ENCODE results near the gene SLC28A1.

SLC28A1 gene

GRCh38 chr15:84934942-84935729, 50.7 kb downstream of the SLC28A1 start:
- Histone ChIP-seq H3K9me3 (ENCODE audit: control insufficient read depth in 1 of 2, low read length in 2 of 2) (no peaks in the 10 kb centered on the region), H3K36me3 (ENCODE audit: control insufficient read depth in 1 of 2, insufficient read depth in 2 of 2, low read length in 2 of 2) (peaks cover 0 to 9% of the 10 kb centered on the region in 2 donors), H3K4me1 (ENCODE audit: control insufficient read depth in 1 of 2, insufficient read depth in 2 of 2, low read length in 2 of 2) (peaks cover 0 to 4% of the 10 kb centered on the region in 2 donors), H3K27ac (ENCODE audit: low read depth, low read length) (no peak overlapping the region), H3K9ac (ENCODE audit: low read depth in 1 of 2, low read length in 2 of 2) (no peak overlapping the region), H3K4me3 (ENCODE audit: low read depth in 1 of 2, low read length in 2 of 2) (no peak overlapping the region), H3K27me3 (ENCODE audit: control insufficient read depth in 1 of 2, insufficient read depth in 2 of 2, low read length in 2 of 2) (no peaks in the 10 kb centered on the region)

GRCh38 chr15:84937144-84937543, 52.7 kb downstream of the SLC28A1 start:
- Histone ChIP-seq H3K4me3 (ENCODE audit: low read depth in 1 of 2, low read length in 2 of 2) (no peak overlapping the region), H3K4me1 (ENCODE audit: control insufficient read depth in 1 of 2, insufficient read depth in 2 of 2, low read length in 2 of 2) (no peaks in the 10 kb centered on the region), H3K9me3 (ENCODE audit: control insufficient read depth in 1 of 2, low read length in 2 of 2) (no peaks in the 10 kb centered on the region)

DNA sequence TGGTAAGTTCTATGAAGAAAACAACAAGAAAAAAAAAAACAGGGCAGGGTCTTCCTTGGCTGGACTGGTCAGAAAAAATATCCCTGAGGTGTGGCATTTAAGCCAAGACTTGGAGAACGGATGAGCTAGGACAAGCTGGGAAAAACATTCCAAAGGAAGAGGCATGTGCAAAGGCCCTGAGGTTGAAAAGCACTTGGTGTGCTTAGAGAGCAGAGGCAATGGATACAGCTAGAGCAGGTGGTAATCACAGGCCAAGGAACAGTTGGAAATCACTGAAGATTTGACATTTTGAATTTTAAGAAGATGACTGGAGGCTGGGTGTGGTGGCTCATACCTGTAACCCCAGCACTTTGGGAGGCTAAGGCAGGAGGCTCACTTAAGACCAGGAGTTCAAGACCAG, 54.3 kb downstream of the SLC28A1 start:
- Histone ChIP-seq H3K9me3 (ENCODE audit: control insufficient read depth in 1 of 2, low read length in 2 of 2) (no peaks in the 10 kb centered on the region), H3K27me3 (ENCODE audit: control insufficient read depth in 1 of 2, insufficient read depth in 2 of 2, low read length in 2 of 2) (no peaks in the 10 kb centered on the region), H3K4me3 (ENCODE audit: low read depth in 1 of 2, low read length in 2 of 2) (no peak overlapping the region), H3K36me3 (ENCODE audit: control insufficient read depth in 1 of 2, insufficient read depth in 2 of 2, low read length in 2 of 2) (peaks cover 0 to 9% of the 10 kb centered on the region in 2 donors), H3K9ac (ENCODE audit: low read depth in 1 of 2, low read length in 2 of 2) (no peak overlapping the region), H3K4me1 (ENCODE audit: control insufficient read depth in 1 of 2, insufficient read depth in 2 of 2, low read length in 2 of 2) (no peaks in the 10 kb centered on the region), H3K27ac (ENCODE audit: low read depth, low read length) (no peak overlapping the region)

More at GRCh38 chr15:84937144-84937543, 52.7 kb downstream of the SLC28A1 start:
- Histone ChIP-seq H3K9ac (ENCODE audit: low read depth in 1 of 2, low read length in 2 of 2) (no peak overlapping the region), H3K27ac (ENCODE audit: low read depth, low read length) (no peak overlapping the region), H3K27me3 (ENCODE audit: control insufficient read depth in 1 of 2, insufficient read depth in 2 of 2, low read length in 2 of 2) (no peaks in the 10 kb centered on the region), H3K36me3 (ENCODE audit: control insufficient read depth in 1 of 2, insufficient read depth in 2 of 2, low read length in 2 of 2) (peaks cover 0 to 9% of the 10 kb centered on the region in 2 donors)

GRCh38 chr15:84940399-84940798, 55.9 kb downstream of the SLC28A1 start:
- peaks cover 0 to under 1% of the 10 kb centered on the region in 2 donors for H3K36me3 ChIP-seq (ENCODE audit: control insufficient read depth in 1 of 2, insufficient read depth in 2 of 2, low read length in 2 of 2)
- H3K4me3 ChIP-seq (ENCODE audit: low read depth in 1 of 2, low read length in 2 of 2) = no peak overlapping the region
- H3K4me1 ChIP-seq (ENCODE audit: control insufficient read depth in 1 of 2, insufficient read depth in 2 of 2, low read length in 2 of 2) = no peaks in the 10 kb centered on the region
- no peaks in the 10 kb centered on the region for H3K9me3 ChIP-seq (ENCODE audit: control insufficient read depth in 1 of 2, low read length in 2 of 2)
- H3K27me3 ChIP-seq (ENCODE audit: control insufficient read depth in 1 of 2, insufficient read depth in 2 of 2, low read length in 2 of 2) = no peaks in the 10 kb centered on the region
- no peak overlapping the region for H3K9ac ChIP-seq (ENCODE audit: low read depth in 1 of 2, low read length in 2 of 2)
- no peak overlapping the region for H3K27ac ChIP-seq (ENCODE audit: low read depth, low read length)

GRCh38 chr15:84942456-84942855, 58.0 kb downstream of the SLC28A1 start:
- Histone ChIP-seq H3K9me3 (ENCODE audit: control insufficient read depth in 1 of 2, low read length in 2 of 2) (no peaks in the 10 kb centered on the region), H3K9ac (ENCODE audit: low read depth in 1 of 2, low read length in 2 of 2) (no peak overlapping the region), H3K4me1 (ENCODE audit: control insufficient read depth in 1 of 2, insufficient read depth in 2 of 2, low read length in 2 of 2) (no peaks in the 10 kb centered on the region), H3K27ac (ENCODE audit: low read depth, low read length) (no peak overlapping the region), H3K27me3 (ENCODE audit: control insufficient read depth in 1 of 2, insufficient read depth in 2 of 2, low read length in 2 of 2) (no peaks in the 10 kb centered on the region), H3K36me3 (ENCODE audit: control insufficient read depth in 1 of 2, insufficient read depth in 2 of 2, low read length in 2 of 2) (no peaks in the 10 kb centered on the region), H3K4me3 (ENCODE audit: low read depth in 1 of 2, low read length in 2 of 2) (no peak overlapping the region)

DNA sequence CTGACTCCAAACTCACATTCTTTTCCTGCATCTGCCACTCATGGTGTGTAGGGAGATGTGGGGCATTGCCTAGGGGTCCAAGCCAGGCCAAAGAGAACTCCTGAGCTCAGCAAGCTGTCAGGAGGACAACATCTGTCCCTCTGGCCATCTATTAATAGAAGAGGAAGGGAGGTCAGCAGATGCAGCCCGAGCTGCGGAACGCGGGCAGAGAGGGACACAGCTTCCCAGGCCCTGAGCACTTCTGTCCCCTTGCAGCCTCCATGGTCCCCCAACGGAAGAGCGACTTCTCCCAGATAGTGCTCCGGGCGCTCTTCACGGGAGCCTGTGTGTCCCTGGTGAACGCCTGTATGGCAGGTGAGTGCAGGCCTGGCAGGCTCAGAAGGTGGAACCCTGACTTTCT, 59.8 kb downstream of the SLC28A1 start:
- H3K4me1 ChIP-seq (ENCODE audit: control insufficient read depth in 1 of 2, insufficient read depth in 2 of 2, low read length in 2 of 2) = no peaks in the 10 kb centered on the region
- no peak overlapping the region for H3K27ac ChIP-seq (ENCODE audit: low read depth, low read length)
- H3K27me3 ChIP-seq (ENCODE audit: control insufficient read depth in 1 of 2, insufficient read depth in 2 of 2, low read length in 2 of 2) = no peaks in the 10 kb centered on the region
- H3K4me3 ChIP-seq (ENCODE audit: low read depth in 1 of 2, low read length in 2 of 2) = no peak overlapping the region
- no peak overlapping the region for H3K9ac ChIP-seq (ENCODE audit: low read depth in 1 of 2, low read length in 2 of 2)
- H3K9me3 ChIP-seq (ENCODE audit: control insufficient read depth in 1 of 2, low read length in 2 of 2) = no peaks in the 10 kb centered on the region
- no peaks in the 10 kb centered on the region for H3K36me3 ChIP-seq (ENCODE audit: control insufficient read depth in 1 of 2, insufficient read depth in 2 of 2, low read length in 2 of 2)

GRCh38 chr15:84944861-84945260, 60.4 kb downstream of the SLC28A1 start:
- no peak overlapping the region for H3K9ac ChIP-seq (ENCODE audit: low read depth in 1 of 2, low read length in 2 of 2)

GRCh38 chr15:84946772-84947489, 62.5 kb downstream of the SLC28A1 start:
- Histone ChIP-seq H3K36me3 (ENCODE audit: control insufficient read depth in 1 of 2, insufficient read depth in 2 of 2, low read length in 2 of 2) (no peaks in the 10 kb centered on the region), H3K9me3 (ENCODE audit: control insufficient read depth in 1 of 2, low read length in 2 of 2) (no peaks in the 10 kb centered on the region), H3K4me1 (ENCODE audit: control insufficient read depth in 1 of 2, insufficient read depth in 2 of 2, low read length in 2 of 2) (no peaks in the 10 kb centered on the region), H3K9ac (ENCODE audit: low read depth in 1 of 2, low read length in 2 of 2) (no peak overlapping the region), H3K4me3 (ENCODE audit: low read depth in 1 of 2, low read length in 2 of 2) (no peak overlapping the region), H3K27me3 (ENCODE audit: control insufficient read depth in 1 of 2, insufficient read depth in 2 of 2, low read length in 2 of 2) (no peaks in the 10 kb centered on the region), H3K27ac (ENCODE audit: low read depth, low read length) (no peak overlapping the region)

More at GRCh38 chr15:84944861-84945260, 60.4 kb downstream of the SLC28A1 start:
- no peaks in the 10 kb centered on the region for H3K36me3 ChIP-seq (ENCODE audit: control insufficient read depth in 1 of 2, insufficient read depth in 2 of 2, low read length in 2 of 2)
- no peaks in the 10 kb centered on the region for H3K9me3 ChIP-seq (ENCODE audit: control insufficient read depth in 1 of 2, low read length in 2 of 2)
- no peak overlapping the region for H3K4me3 ChIP-seq (ENCODE audit: low read depth in 1 of 2, low read length in 2 of 2)
- no peaks in the 10 kb centered on the region for H3K4me1 ChIP-seq (ENCODE audit: control insufficient read depth in 1 of 2, insufficient read depth in 2 of 2, low read length in 2 of 2)
- H3K27me3 ChIP-seq (ENCODE audit: control insufficient read depth in 1 of 2, insufficient read depth in 2 of 2, low read length in 2 of 2) = no peaks in the 10 kb centered on the region
- no peak overlapping the region for H3K27ac ChIP-seq (ENCODE audit: low read depth, low read length)

GRCh38 chr15:84947947-84948830, 63.7 kb downstream of the SLC28A1 start:
- no peak overlapping the region for H3K9ac ChIP-seq (ENCODE audit: low read depth in 1 of 2, low read length in 2 of 2)
- H3K9me3 ChIP-seq (ENCODE audit: control insufficient read depth in 1 of 2, low read length in 2 of 2) = no peaks in the 10 kb centered on the region
- H3K27me3 ChIP-seq (ENCODE audit: control insufficient read depth in 1 of 2, insufficient read depth in 2 of 2, low read length in 2 of 2) = no peaks in the 10 kb centered on the region
- H3K27ac ChIP-seq (ENCODE audit: low read depth, low read length) = no peak overlapping the region
- no peak overlapping the region for H3K4me3 ChIP-seq (ENCODE audit: low read depth in 1 of 2, low read length in 2 of 2)
- H3K36me3 ChIP-seq (ENCODE audit: control insufficient read depth in 1 of 2, insufficient read depth in 2 of 2, low read length in 2 of 2) = no peaks in the 10 kb centered on the region
- no peaks in the 10 kb centered on the region for H3K4me1 ChIP-seq (ENCODE audit: control insufficient read depth in 1 of 2, insufficient read depth in 2 of 2, low read length in 2 of 2)

DNA sequence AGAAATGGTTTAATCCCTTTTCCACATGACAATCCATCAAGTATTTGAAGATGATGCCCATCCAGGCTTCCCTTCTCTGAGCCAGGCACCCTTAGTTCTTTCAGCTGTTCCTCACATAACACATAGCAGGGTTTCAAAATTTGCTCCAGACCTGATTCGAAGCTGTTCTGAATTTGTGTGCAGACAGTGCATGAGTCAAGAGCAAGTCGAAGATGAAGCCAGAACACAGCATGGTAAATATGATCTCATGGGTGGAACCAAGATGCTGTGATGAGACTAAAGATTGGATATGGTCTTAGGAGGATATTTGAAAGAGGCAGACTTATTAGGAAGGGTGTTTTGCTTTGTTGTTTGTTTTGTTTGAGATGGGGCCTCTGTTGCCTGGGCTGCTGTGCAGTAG, 64.6 kb downstream of the SLC28A1 start:
- no peaks in the 10 kb centered on the region for H3K4me1 ChIP-seq (ENCODE audit: control insufficient read depth in 1 of 2, insufficient read depth in 2 of 2, low read length in 2 of 2)
- no peak overlapping the region for H3K9ac ChIP-seq (ENCODE audit: low read depth in 1 of 2, low read length in 2 of 2)
- no peak overlapping the region for H3K27ac ChIP-seq (ENCODE audit: low read depth, low read length)
- no peak overlapping the region for H3K4me3 ChIP-seq (ENCODE audit: low read depth in 1 of 2, low read length in 2 of 2)
- no peaks in the 10 kb centered on the region for H3K9me3 ChIP-seq (ENCODE audit: control insufficient read depth in 1 of 2, low read length in 2 of 2)
- no peaks in the 10 kb centered on the region for H3K36me3 ChIP-seq (ENCODE audit: control insufficient read depth in 1 of 2, insufficient read depth in 2 of 2, low read length in 2 of 2)
- H3K27me3 ChIP-seq (ENCODE audit: control insufficient read depth in 1 of 2, insufficient read depth in 2 of 2, low read length in 2 of 2) = no peaks in the 10 kb centered on the region

All from duodenal mucosa (tissue), 2 donors.